ENCODE measurements around the gene AMOT.

The AMOT gene

DNA sequence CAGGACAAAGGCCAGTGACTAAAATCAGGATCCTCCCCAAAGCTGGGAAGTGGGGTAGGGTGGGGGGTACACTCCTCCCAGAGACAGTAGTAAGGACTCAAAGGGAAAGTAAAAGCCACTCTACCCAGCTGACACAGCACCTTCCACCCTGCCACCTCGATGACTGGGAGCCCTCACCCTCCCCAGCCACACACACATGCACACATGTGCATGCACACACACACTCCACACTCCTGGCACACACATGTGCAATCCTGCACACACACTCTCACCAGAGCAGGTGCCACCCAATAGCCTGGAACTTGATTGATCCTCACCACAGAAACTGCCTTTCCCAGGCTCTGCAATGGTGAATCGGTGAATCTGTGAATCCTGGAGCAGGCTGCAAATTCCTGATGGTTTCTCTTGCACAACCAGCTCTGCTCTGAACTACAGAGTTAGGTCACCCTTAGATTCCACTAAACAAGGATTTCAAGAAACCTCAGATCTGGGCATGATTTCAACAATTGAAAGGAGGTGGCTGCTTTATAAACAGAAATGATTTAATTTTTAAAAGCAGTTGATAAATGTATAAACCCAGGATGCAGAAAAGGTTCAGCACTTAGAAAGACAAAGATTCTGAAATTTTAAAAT is 21.5 kb downstream of the AMOT start:
- peaks cover 0 to 14% (median 0%) of the 10 kb centered on the region in 4 donors for H3K4me1 ChIP-seq
- H3K27ac ChIP-seq, result no peak overlapping the region
- peaks cover 0 to 7% (median 0%) of the 10 kb centered on the region in 3 donors for H3K36me3 ChIP-seq
- H3K27me3 ChIP-seq, result no peaks in the 10 kb centered on the region
- intact Hi-C loops (cut with DNase I; ENCODE audit: low total_unique reads), result no loop called here
- H3K9me3 ChIP-seq, result no peaks in the 10 kb centered on the region
- no peak overlapping the region for H3K4me3 ChIP-seq
- DNase-seq, result no peak
- TF ChIP-seq, protein P1, sequence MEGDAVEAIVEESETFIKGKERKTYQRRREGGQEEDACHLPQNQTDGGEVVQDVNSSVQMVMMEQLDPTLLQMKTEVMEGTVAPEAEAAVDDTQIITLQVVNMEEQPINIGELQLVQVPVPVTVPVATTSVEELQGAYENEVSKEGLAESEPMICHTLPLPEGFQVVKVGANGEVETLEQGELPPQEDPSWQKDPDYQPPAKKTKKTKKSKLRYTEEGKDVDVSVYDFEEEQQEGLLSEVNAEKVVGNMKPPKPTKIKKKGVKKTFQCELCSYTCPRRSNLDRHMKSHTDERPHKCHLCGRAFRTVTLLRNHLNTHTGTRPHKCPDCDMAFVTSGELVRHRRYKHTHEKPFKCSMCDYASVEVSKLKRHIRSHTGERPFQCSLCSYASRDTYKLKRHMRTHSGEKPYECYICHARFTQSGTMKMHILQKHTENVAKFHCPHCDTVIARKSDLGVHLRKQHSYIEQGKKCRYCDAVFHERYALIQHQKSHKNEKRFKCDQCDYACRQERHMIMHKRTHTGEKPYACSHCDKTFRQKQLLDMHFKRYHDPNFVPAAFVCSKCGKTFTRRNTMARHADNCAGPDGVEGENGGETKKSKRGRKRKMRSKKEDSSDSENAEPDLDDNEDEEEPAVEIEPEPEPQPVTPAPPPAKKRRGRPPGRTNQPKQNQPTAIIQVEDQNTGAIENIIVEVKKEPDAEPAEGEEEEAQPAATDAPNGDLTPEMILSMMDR (IDR thresholded peaks at IDR 0.05), result no peak

DNA sequence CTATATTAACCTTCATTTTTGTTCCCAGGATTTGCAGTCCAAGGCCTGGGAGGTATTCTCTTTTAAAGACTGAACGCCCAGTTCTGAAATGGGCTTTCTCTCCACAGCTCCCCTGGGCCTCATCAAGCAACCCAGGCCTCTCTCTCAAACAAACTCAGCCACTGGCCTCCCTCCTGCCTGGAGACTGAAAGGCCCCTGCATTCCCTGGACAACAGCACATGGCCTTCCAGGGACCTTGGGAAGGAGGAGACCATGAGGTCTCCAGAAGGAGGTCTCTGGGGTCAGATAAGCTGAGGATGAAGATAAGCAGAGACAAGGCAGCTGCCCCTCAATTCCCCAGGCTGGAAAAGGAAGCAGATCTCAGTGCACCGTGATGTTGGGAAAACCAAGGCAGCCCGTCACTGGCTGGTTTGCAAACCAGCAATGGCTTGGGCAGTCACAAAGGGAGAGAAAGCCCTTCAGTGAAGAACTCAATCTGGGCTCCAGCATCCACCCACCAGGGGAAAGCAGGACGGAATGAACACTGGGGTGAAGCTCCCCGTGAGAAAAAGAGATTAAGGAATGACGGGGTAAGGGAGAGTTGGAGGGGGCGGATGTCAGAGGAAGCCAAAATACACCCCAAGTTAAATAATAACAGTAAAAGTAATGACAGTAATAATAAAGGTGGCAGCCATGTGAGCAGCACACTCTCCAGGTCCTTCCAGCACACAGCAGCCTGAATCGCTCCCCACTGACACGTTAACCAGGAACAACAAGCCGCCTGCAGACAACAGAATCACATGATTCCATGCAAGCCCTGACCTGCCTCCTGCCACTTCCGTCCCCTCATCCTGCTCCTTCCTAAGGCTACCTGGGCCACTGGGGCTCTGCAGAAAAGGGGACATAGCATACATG is 22.3 kb downstream of the AMOT start:
- intact Hi-C loops (cut with DNase I; ENCODE audit: low total_unique reads), result no loop called here
- peaks cover 0 to 14% (median 0%) of the 10 kb centered on the region in 4 donors for H3K4me1 ChIP-seq
- no peak for DNase-seq
- no peaks in the 10 kb centered on the region for H3K9me3 ChIP-seq
- TF ChIP-seq, protein P1 (IDR thresholded peaks at IDR 0.05), result no peak
- peaks cover 0 to 7% (median 0%) of the 10 kb centered on the region in 3 donors for H3K36me3 ChIP-seq
- H3K27ac ChIP-seq, result no peak overlapping the region
- no peaks in the 10 kb centered on the region for H3K27me3 ChIP-seq
- H3K4me3 ChIP-seq, result no peak overlapping the region

DNA sequence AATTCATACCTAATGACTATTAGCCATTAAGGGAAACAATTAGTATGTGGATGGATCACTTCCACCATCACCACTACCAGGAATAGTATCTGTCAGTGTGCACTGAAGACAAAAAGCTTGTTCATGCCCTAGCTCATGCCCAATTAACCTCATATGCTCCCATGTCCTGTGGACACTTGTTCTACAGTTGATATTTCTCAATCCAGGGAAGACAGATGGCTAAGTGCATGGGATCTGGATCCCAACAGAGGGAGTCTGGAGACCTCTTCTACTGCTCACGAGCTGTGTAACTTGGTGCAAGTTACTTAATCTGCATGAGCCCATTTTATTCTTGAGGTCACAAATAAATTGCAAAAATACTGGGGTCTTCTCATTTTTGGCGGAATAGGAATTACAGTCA is 23.7 kb downstream of the AMOT start:
- intact Hi-C loops (cut with DNase I; ENCODE audit: low total_unique reads), result no loop called here
- TF ChIP-seq, protein P1 (IDR thresholded peaks at IDR 0.05), result no peak
- DNase-seq, result no peak
- H3K36me3 ChIP-seq, result peaks cover 0 to 7% (median 0%) of the 10 kb centered on the region in 3 donors
- H3K4me1 ChIP-seq, result peaks cover 0 to 14% (median 0%) of the 10 kb centered on the region in 4 donors
- no peaks in the 10 kb centered on the region for H3K9me3 ChIP-seq
- no peaks in the 10 kb centered on the region for H3K27me3 ChIP-seq
- H3K27ac ChIP-seq, result no peak overlapping the region
- no peak overlapping the region for H3K4me3 ChIP-seq

DNA sequence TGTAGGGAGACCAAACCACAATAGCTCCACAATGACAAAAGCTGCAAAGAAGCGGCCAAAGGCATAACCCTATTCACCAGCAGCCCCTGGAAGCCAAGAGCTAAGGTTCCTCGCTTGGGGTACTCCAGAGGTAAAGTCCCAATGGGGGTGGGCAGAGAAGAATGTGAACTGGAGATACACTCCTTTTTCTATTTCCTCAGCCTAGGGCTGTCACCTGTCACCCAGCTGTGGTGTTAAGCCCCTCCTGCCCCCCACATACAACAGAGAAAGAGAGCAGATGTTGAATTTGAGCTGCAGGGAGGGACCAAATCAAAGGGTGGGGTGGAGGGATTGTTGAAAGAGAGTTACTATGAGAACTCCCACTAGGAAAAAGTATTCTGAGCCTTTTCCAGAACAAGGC is 26.1 kb downstream of the AMOT start:
- intact Hi-C loops (cut with DNase I; ENCODE audit: low total_unique reads), result no loop called here
- Histone ChIP-seq H3K9me3 (no peaks in the 10 kb centered on the region), H3K4me1 (peaks cover 0 to 9% (median 0%) of the 10 kb centered on the region in 4 donors), H3K27ac (no peak overlapping the region), H3K27me3 (no peaks in the 10 kb centered on the region), H3K36me3 (peaks cover 0 to 7% (median 0%) of the 10 kb centered on the region in 3 donors), H3K4me3 (no peak overlapping the region)
- no peak for DNase-seq
- TF ChIP-seq, protein P1 (IDR thresholded peaks at IDR 0.05), result no peak

DNA sequence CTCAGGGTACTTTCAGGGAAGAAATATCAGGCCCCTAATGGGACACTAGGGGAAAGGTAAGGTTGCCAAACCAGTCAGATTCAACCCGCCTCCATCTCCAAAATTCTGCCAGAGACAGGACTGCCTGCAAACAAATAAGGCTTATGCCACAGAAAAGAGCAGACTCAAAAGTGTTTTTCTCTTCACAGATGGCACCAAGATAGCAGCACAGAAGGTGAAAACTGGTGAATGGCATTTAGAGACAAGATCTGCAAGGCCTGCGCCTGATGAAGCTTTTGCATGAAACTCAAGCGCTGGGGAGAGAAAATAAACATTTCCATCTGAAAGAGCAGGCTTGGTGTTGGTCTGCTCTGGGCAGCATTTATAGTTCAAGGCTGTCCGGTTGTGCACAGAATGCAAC is 27.9 kb downstream of the AMOT start:
- Histone ChIP-seq H3K36me3 (peaks cover 0 to 7% (median 0%) of the 10 kb centered on the region in 3 donors), H3K4me3 (no peak overlapping the region), H3K9me3 (no peaks in the 10 kb centered on the region), H3K27ac (no peak overlapping the region), H3K4me1 (no peaks in the 10 kb centered on the region), H3K27me3 (no peaks in the 10 kb centered on the region)
- TF ChIP-seq, protein P1 (IDR thresholded peaks at IDR 0.05), result no peak
- intact Hi-C loops (cut with DNase I; ENCODE audit: low total_unique reads), result no loop called here
- no peak for DNase-seq
